ENCODE measurements around the gene MLST8. TPM values are rescaled to one million over a fixed set of nuclear protein-coding genes. Genes with fewer than 3 reads are reported as not detected.

The MLST8 gene
- total RNA-seq = 18.4 and 24.2 TPM in 2 replicates

GRCh38 chr16:2205104-2205966 lies at the start of gene MLST8:
Gene MLST8 (plus strand): TSS chr16:2205454. CDS start chr16:2206086, 632 bp downstream.
- TF ChIP-seq, protein P1, sequence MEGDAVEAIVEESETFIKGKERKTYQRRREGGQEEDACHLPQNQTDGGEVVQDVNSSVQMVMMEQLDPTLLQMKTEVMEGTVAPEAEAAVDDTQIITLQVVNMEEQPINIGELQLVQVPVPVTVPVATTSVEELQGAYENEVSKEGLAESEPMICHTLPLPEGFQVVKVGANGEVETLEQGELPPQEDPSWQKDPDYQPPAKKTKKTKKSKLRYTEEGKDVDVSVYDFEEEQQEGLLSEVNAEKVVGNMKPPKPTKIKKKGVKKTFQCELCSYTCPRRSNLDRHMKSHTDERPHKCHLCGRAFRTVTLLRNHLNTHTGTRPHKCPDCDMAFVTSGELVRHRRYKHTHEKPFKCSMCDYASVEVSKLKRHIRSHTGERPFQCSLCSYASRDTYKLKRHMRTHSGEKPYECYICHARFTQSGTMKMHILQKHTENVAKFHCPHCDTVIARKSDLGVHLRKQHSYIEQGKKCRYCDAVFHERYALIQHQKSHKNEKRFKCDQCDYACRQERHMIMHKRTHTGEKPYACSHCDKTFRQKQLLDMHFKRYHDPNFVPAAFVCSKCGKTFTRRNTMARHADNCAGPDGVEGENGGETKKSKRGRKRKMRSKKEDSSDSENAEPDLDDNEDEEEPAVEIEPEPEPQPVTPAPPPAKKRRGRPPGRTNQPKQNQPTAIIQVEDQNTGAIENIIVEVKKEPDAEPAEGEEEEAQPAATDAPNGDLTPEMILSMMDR (IDR thresholded peaks at IDR 0.05; ENCODE audit: insufficient read depth, low read depth, low read length) = no peak
- peak within 1 kb of the TSS; percentile 92 for H3K4me3 ChIP-seq (ENCODE audit: low read depth, low read length)
- DNase-seq (ENCODE audit: low read depth) = peak; percentile 90

GRCh38 chr16:2155977-2156848 lies 49.0 kb upstream of the MLST8 start:
- TF ChIP-seq, protein P1 (IDR thresholded peaks at IDR 0.05; ENCODE audit: insufficient read depth, low read depth, low read length) = no peak
- peak; percentile 80 for DNase-seq (ENCODE audit: low read depth)
- peak overlapping the region; percentile 90 for H3K4me3 ChIP-seq (ENCODE audit: low read depth, low read length)

GRCh38 chr16:2156849-2157224 lies 48.4 kb upstream of the MLST8 start:
- DNase-seq (ENCODE audit: low read depth) = no peak
- H3K4me3 ChIP-seq (ENCODE audit: low read depth, low read length) = peak overlapping the region; percentile 90
- TF ChIP-seq, protein P1 (IDR thresholded peaks at IDR 0.05; ENCODE audit: insufficient read depth, low read depth, low read length) = no peak

GRCh38 chr16:2157480-2158261 lies 47.6 kb upstream of the MLST8 start:
- peak overlapping the region; percentile 90 for H3K4me3 ChIP-seq (ENCODE audit: low read depth, low read length)
- TF ChIP-seq, protein P1 (IDR thresholded peaks at IDR 0.05; ENCODE audit: insufficient read depth, low read depth, low read length) = no peak
- no peak for DNase-seq (ENCODE audit: low read depth)

DNA sequence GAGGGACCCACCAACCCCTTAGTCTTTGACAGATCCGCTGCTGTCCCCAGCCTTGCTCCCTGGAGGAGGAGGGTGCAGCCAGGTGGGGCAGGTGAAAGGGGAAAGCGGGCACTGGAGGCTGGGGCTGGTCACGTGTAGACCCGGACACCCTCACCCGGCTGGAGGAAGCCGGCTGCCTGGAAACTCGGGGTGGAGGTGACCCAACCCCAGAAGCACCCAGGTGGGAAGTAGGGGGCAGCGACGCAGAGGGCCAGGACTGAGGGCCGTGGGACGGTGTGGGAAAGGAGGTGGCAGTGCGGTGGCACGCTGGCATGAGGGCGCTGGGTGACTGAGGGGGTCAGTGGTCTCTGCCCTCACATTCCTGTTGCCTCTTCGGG lies 47.0 kb upstream of the MLST8 start:
- no peak for DNase-seq (ENCODE audit: low read depth)
- TF ChIP-seq, protein P1 (IDR thresholded peaks at IDR 0.05; ENCODE audit: insufficient read depth, low read depth, low read length) = no peak
- H3K4me3 ChIP-seq (ENCODE audit: low read depth, low read length) = peak overlapping the region; percentile 14

DNA sequence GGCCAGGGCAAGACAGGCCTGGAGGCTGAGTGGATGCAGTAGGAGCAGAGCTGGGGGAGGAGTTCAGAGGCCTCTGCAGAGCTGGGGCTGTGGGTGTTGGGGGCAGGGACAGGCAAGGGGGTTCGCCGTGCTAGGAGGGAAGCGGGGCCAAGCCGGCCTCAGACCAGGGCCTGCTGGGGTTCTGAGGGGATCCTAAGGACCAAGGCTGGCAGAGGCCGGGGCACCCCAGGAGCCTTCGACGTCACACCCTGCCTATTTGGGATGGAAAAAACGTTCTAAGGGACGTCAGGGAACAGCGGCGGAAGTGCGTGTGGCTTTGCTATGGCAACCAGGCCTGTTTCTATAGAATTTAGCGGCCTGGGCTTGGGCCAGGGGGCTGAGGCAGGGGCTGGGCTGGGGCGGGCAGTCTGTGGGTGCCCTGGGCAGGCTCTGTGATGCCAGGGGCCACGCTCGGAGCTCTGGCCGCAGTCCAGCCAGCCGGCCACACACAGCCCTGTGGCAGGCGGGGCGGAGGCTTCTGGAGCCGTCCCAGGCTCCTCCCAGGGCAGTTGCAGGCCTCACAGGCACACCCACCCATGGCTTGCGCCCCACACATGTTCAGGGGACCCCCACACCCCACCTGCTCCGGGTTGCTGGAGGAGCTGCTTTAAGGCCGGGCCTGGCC lies 45.9 kb upstream of the MLST8 start:
- DNase-seq (ENCODE audit: low read depth) = peak; percentile 90
- peak overlapping the region; percentile 39 for H3K4me3 ChIP-seq (ENCODE audit: low read depth, low read length)
- TF ChIP-seq, protein P1 (IDR thresholded peaks at IDR 0.05; ENCODE audit: insufficient read depth, low read depth, low read length) = no peak
